Panc1 (cell line): Measurements from ENCODE around the gene CDH10. TPM values are rescaled to one million over a fixed set of nuclear protein-coding genes. Genes with fewer than 3 reads are reported as not detected.

Experiments used
- ATAC-seq: fragments of 200-7000 bp; cut with Tn5 transposase; 2 replicates; pipeline ENCODE4 v1.9.1; 2020; ENCODE audit warnings: mild to moderate bottlenecking, moderate library complexity
- BruUV-seq: library from RNA; stranded (reverse); fragments of 400-500 nt; replicated peaks from 2 replicates; lab custom pipeline; 2021; lab: Mats Ljungman, UMichigan
- CTCF ChIA-PET: fragments of 300-600 bp; sonication (Branson Sonifier 250); formaldehyde crosslinking; loops from one replicate; lab custom pipeline; 2022; ENCODE audit warnings: antibody characterized with exemption; lab: Charles Lee
- POLR2A ChIA-PET: fragments of 300-600 bp; sonication (Branson Sonifier 250); formaldehyde crosslinking; loops from one replicate; lab custom pipeline; 2022; ENCODE audit warnings: antibody characterized with exemption; lab: Charles Lee
- DNase-seq: peaks from one replicate; pipeline ENCODE4 v3.0.0-alpha.2; 2010; ENCODE audit warnings: low read depth, low spot score
- H3K27ac ChIP-seq: 2 replicates; pipeline ENCODE4 v1.5.1; 2011; ENCODE audit warnings: mild to moderate bottlenecking, low read length, inconsistent platforms
- H3K27me3 ChIP-seq: fragments of 200-500 bp; sonication (Bioruptor generic); 2 replicates; pipeline ENCODE4 v1.6.0; 2014; ENCODE audit warnings: low read length, inconsistent platforms; ENCODE audit not compliant: control insufficient read depth, insufficient read depth
- H3K36me3 ChIP-seq: fragments of 200-500 bp; sonication (Bioruptor generic); 2 replicates; pipeline ENCODE4 v1.5.1; 2014; ENCODE audit warnings: inconsistent platforms, mild to moderate bottlenecking, low read length, moderate library complexity; ENCODE audit not compliant: control insufficient read depth, insufficient read depth
- H3K4me1 ChIP-seq: 2 replicates; pipeline ENCODE4 v1.5.1; 2011; ENCODE audit warnings: inconsistent platforms, mild to moderate bottlenecking, low read length, moderate library complexity; ENCODE audit not compliant: control insufficient read depth, insufficient read depth
- H3K4me3 ChIP-seq, 2 experiments: 2 replicates each; pipeline ENCODE4 v1.5.1; 2011 to 2012; ENCODE audit warnings: low read depth in 2 of 2, low read length in 2 of 2, mild to moderate bottlenecking in 2 of 2, inconsistent platforms in 1 of 2, moderate library complexity in 1 of 2
- H3K9me3 ChIP-seq: fragments of 200-500 bp; sonication (Bioruptor generic); 2 replicates; pipeline ENCODE4 v1.5.1; 2014; ENCODE audit warnings: low read depth, mild to moderate bottlenecking, inconsistent platforms, low read length, moderate library complexity; ENCODE audit not compliant: control insufficient read depth, insufficient read depth
- CTCF ChIP-seq: fragments of 450-650 bp; IDR thresholded peaks from 2 replicates; pipeline ENCODE4 v1.5.1; 2017; ENCODE audit warnings: mild to moderate bottlenecking
- POLR2AphosphoS5 ChIP-seq: IDR thresholded peaks from 2 replicates; pipeline ENCODE4 v1.6.1; 2012; ENCODE audit warnings: mild to moderate bottlenecking, low read depth, low read length, moderate library complexity
- SIN3A ChIP-seq: IDR thresholded peaks from 2 replicates; pipeline ENCODE4 v1.6.1; 2012; ENCODE audit warnings: low read depth, mild to moderate bottlenecking, low read length, moderate library complexity, borderline replicate concordance; ENCODE audit not compliant: insufficient read depth
- TCF7L2 ChIP-seq: IDR thresholded peaks from 2 replicates; pipeline ENCODE4 v1.6.1; 2011; ENCODE audit warnings: mild to moderate bottlenecking, low read depth, low read length, inconsistent platforms
- in situ Hi-C: cut with HindIII; loops from 2 replicates; pipeline ENCODE4 v1.10.0; 2016; ENCODE audit warnings: low sequenced_read_pairs, low pct_unique_long_range_greater_than_20kb
- intact Hi-C: fragments of 100-400 bp; cut with micrococcal nuclease; formaldehyde crosslinking; loops from one replicate; pipeline ENCODE4 v1.10.0; 2022; ENCODE audit not compliant: unreplicated experiment
- total RNA-seq: library from RNA; stranded (reverse); gene quantifications from one replicate; pipeline ENCODE4 v1.2.1, GENCODE V29; 2021; ENCODE audit not compliant: unreplicated experiment
- TF ChIP-seq, protein P1 (sequence below), 2 experiments: IDR thresholded peaks; 2 replicates each; pipeline ENCODE4 v1.6.1; 2011 to 2012; ENCODE audit warnings: low read depth in 2 of 2, control low read depth in 1 of 2, low read length in 1 of 2, mild to moderate bottlenecking in 1 of 2, moderate library complexity in 1 of 2; ENCODE audit not compliant: insufficient read depth in 1 of 2

CDH10 gene
- total RNA-seq, 1 experiment from 2014 or later = 0.72 TPM

DNA sequence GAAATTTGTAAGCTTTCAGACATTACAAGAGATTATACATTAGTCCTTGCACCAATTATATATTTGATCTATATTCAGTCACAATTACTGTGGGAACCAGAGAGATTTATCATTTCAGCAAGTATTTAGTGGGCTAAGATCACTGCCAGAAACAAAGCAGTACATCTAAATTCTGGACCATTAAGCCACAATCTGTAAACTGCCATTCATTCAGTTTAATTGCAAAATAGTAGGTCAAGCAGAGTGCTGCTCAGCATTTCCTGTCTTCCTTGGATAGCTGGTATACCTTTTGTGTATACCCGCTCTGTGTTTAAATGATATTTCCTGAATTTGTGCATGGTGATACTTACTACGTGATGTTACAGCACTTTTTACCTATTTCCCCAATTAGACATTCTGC is 42.6 kb downstream of the CDH10 start:
- H3K36me3 ChIP-seq = no peaks in the 10 kb centered on the region
- no peaks in the 10 kb centered on the region for H3K27me3 ChIP-seq
- no peak overlapping the region for H3K4me3 ChIP-seq
- DNase-seq (no peak), ATAC-seq (no peak)
- in situ Hi-C loops (no loop called here), intact Hi-C loops (no loop called here)
- no peaks in the 10 kb centered on the region for H3K4me1 ChIP-seq
- TF ChIP-seq POLR2AphosphoS5 = no peak
- TF ChIP-seq CTCF = no peak
- TF ChIP-seq TCF7L2 = no peak
- TF ChIP-seq, protein P1, sequence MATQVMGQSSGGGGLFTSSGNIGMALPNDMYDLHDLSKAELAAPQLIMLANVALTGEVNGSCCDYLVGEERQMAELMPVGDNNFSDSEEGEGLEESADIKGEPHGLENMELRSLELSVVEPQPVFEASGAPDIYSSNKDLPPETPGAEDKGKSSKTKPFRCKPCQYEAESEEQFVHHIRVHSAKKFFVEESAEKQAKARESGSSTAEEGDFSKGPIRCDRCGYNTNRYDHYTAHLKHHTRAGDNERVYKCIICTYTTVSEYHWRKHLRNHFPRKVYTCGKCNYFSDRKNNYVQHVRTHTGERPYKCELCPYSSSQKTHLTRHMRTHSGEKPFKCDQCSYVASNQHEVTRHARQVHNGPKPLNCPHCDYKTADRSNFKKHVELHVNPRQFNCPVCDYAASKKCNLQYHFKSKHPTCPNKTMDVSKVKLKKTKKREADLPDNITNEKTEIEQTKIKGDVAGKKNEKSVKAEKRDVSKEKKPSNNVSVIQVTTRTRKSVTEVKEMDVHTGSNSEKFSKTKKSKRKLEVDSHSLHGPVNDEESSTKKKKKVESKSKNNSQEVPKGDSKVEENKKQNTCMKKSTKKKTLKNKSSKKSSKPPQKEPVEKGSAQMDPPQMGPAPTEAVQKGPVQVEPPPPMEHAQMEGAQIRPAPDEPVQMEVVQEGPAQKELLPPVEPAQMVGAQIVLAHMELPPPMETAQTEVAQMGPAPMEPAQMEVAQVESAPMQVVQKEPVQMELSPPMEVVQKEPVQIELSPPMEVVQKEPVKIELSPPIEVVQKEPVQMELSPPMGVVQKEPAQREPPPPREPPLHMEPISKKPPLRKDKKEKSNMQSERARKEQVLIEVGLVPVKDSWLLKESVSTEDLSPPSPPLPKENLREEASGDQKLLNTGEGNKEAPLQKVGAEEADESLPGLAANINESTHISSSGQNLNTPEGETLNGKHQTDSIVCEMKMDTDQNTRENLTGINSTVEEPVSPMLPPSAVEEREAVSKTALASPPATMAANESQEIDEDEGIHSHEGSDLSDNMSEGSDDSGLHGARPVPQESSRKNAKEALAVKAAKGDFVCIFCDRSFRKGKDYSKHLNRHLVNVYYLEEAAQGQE (IDR thresholded peaks at IDR 0.05; ENCODE audit: insufficient read depth in 1 of 2, low read depth in 2 of 2, low read length in 1 of 2) = no peak
- no peak for TF ChIP-seq SIN3A
- ChIA-PET CTCF (no interaction called here), POLR2A (no interaction called here)
- H3K9me3 ChIP-seq = no peaks in the 10 kb centered on the region
- BruUV-seq = no TSS peak
- H3K27ac ChIP-seq = no peak overlapping the region

DNA sequence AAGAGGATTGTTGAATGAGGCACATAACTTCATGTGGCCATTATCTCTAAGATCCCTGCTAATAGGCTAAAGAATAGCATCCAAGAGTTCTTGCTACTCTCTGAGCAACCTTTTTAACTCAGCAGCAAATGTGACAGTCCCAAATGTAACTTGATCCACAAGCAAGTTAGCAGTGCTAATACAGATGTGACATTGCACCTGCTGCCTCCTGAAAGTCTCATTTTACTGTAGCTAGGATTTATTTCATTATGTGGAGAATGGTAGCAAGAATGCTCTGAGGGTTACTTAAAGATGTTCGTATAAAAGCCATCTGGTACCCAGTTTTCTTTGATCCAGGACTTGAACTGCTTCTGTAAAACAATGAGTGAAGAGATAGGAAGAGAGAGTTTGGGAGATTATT is 45.8 kb downstream of the CDH10 start:
- no TSS peak for BruUV-seq
- ATAC-seq (no peak), DNase-seq (no peak)
- Histone ChIP-seq H3K4me3 (no peak overlapping the region), H3K27ac (no peak overlapping the region), H3K9me3 (no peaks in the 10 kb centered on the region), H3K27me3 (no peaks in the 10 kb centered on the region), H3K4me1 (no peaks in the 10 kb centered on the region), H3K36me3 (no peaks in the 10 kb centered on the region)
- ChIA-PET POLR2A (no interaction called here), CTCF (no interaction called here)
- TF ChIP-seq CTCF = no peak
- TF ChIP-seq, protein P1 (IDR thresholded peaks at IDR 0.05; ENCODE audit: insufficient read depth in 1 of 2, low read depth in 2 of 2, low read length in 1 of 2) = no peak
- TF ChIP-seq TCF7L2 = no peak
- no peak for TF ChIP-seq POLR2AphosphoS5
- TF ChIP-seq SIN3A = no peak
- intact Hi-C loops = no loop called here
- in situ Hi-C loops = no loop called here
